CD4-positive, alpha-beta T cell (primary cell): Measurements from ENCODE around the gene STPG2. TPM values are rescaled to one million over a fixed set of nuclear protein-coding genes. Genes with fewer than 3 reads are reported as not detected.

Experiments
- ATAC-seq: fragments of 200-7000 bp; cut with Tn5 transposase; one replicate; pipeline ENCODE4 v1.10.0; 2022; ENCODE audit warnings: mild to moderate bottlenecking; ENCODE audit not compliant: poor library complexity
- CTCF ChIA-PET: fragments of 350-600 bp; sonication (Branson Sonifier 250); formaldehyde crosslinking; loops from one replicate; lab custom pipeline; 2021; ENCODE audit warnings: antibody characterized with exemption, inconsistent platforms; lab: Charles Lee
- POLR2A ChIA-PET: fragments of 350-600 bp; sonication (Branson Sonifier 250); formaldehyde crosslinking; loops from one replicate; lab custom pipeline; 2021; ENCODE audit warnings: antibody characterized with exemption, inconsistent platforms; lab: Charles Lee
- DNase-seq, 14 experiments: peaks; one replicate each; pipeline ENCODE4 v3.0.0-alpha.2; 2013 to 2020; ENCODE audit warnings: mixed read lengths in 2 of 14
- H3K27ac ChIP-seq, 2 donors: one replicate each; pipeline versions ENCODE4 v1.5.1 to v1.7.0; 2013; ENCODE audit warnings: low read length in 2 of 2, low read depth in 1 of 2, mild to moderate bottlenecking in 1 of 2
- H3K27me3 ChIP-seq, 2 experiments: 1 replicate in 1 of 2; 2 replicates in 1 of 2; pipeline versions ENCODE4 v1.6.1 to v1.7.0; 2013; ENCODE audit warnings: low read length in 2 of 2, control low read depth in 1 of 2, mild to moderate bottlenecking in 1 of 2, moderate library complexity in 1 of 2; ENCODE audit not compliant: insufficient read depth in 2 of 2, control insufficient read depth in 1 of 2
- H3K36me3 ChIP-seq: one replicate; pipeline ENCODE4 v1.6.1; 2013; ENCODE audit warnings: low read length, control low read depth; ENCODE audit not compliant: insufficient read depth
- H3K4me1 ChIP-seq: one replicate; pipeline ENCODE4 v1.6.1; 2013; ENCODE audit warnings: low read length, control low read depth; ENCODE audit not compliant: insufficient read depth
- H3K4me3 ChIP-seq: one replicate; pipeline ENCODE4 v1.5.1; 2013; ENCODE audit warnings: mild to moderate bottlenecking, low read length, moderate library complexity
- H3K9me3 ChIP-seq, 2 experiments: 1 replicate in 1 of 2; 2 replicates in 1 of 2; pipeline versions ENCODE4 v1.6.1 to v1.7.0; 2013; ENCODE audit warnings: low read length in 2 of 2, mild to moderate bottlenecking in 2 of 2, control low read depth in 1 of 2, moderate library complexity in 1 of 2; ENCODE audit not compliant: control insufficient read depth in 1 of 2, insufficient read depth in 1 of 2
- H3K27ac Mint-ChIP-seq: one replicate; pipeline ENCODE4 v1.8.0; 2020; ENCODE audit warnings: mixed read lengths
- H3K27me3 Mint-ChIP-seq: one replicate; pipeline ENCODE4 v1.8.0; 2021; ENCODE audit warnings: mixed read lengths
- H3K36me3 Mint-ChIP-seq: one replicate; pipeline ENCODE4 v1.8.0; 2021; ENCODE audit warnings: low read depth, mixed read lengths
- H3K4me1 Mint-ChIP-seq: one replicate; pipeline ENCODE4 v1.8.0; 2021; ENCODE audit warnings: low read depth, mixed read lengths
- H3K4me3 Mint-ChIP-seq: one replicate; pipeline ENCODE4 v1.8.0; 2020; ENCODE audit warnings: mild to moderate bottlenecking, mixed read lengths
- H3K9me3 Mint-ChIP-seq: one replicate; pipeline ENCODE4 v1.8.0; 2020; ENCODE audit warnings: mixed read lengths
- CTCF ChIP-seq: fragments of 200-600 bp; IDR thresholded peaks from one replicate; pipeline ENCODE4 v1.8.0; 2022; ENCODE audit warnings: antibody characterized with exemption, mild to moderate bottlenecking
- intact Hi-C, 2 experiments: fragments of 100-400 bp; cut with DNase I in 1 of 2; cut with micrococcal nuclease in 1 of 2; formaldehyde crosslinking; loops; one replicate each; pipeline versions ENCODE4 v1.15.1 to v1.9.0; 2023 to 2025; cut with DNase I, micrococcal nuclease
- total RNA-seq, 174 experiments: library from RNA in 2 of 174; stranded (reverse) in 2 of 174; gene quantifications; one replicate each; pipeline ENCODE4 v1.2.3 and lab custom pipeline; 2021 to 2026

The STPG2 gene
- total RNA-seq, 2 experiments from 2014 or later = 0.22 to 0.28 TPM

- Histone ChIP-seq H3K4me1 (no peaks in the 10 kb centered on the region), H3K4me3 (no peak overlapping the region), H3K27ac (no peak overlapping the region), H3K9me3 (peaks cover 0 to 7% of the 10 kb centered on the region in 2 experiments), H3K27me3 (no peaks in the 10 kb centered on the region), H3K36me3 (no peaks in the 10 kb centered on the region)
- Mint-ChIP-seq H3K27me3 (no peaks in the 10 kb centered on the region), H3K9me3 (peaks cover 13% of the 10 kb centered on the region), H3K4me3 (no peak overlapping the region), H3K4me1 (no peaks in the 10 kb centered on the region), H3K36me3 (no peaks in the 10 kb centered on the region), H3K27ac (no peak overlapping the region)
- intact Hi-C loops = no loop called here
- POLR2A ChIA-PET = no interaction called here
- no peak for TF ChIP-seq CTCF
- DNase-seq (no peak), ATAC-seq (no peak)
- CTCF ChIA-PET = no interaction called here
These were observed 152.9 kb downstream of the STPG2 start for GRCh38 chr4:97990409-97990808.

GRCh38 chr4:97987019-97987648 lies 156.1 kb downstream of the STPG2 start:
- H3K4me1 ChIP-seq = no peaks in the 10 kb centered on the region
- no peak for TF ChIP-seq CTCF
- no peak overlapping the region for H3K27ac ChIP-seq
- no peaks in the 10 kb centered on the region for H3K36me3 ChIP-seq
- intact Hi-C loops = no loop called here
- H3K9me3 ChIP-seq = peaks cover 0 to 3% of the 10 kb centered on the region in 2 experiments
- ChIA-PET CTCF (no interaction called here), POLR2A (no interaction called here)
- Mint-ChIP-seq H3K27me3 (no peaks in the 10 kb centered on the region), H3K9me3 (no peaks in the 10 kb centered on the region), H3K4me1 (no peaks in the 10 kb centered on the region), H3K36me3 (no peaks in the 10 kb centered on the region), H3K4me3 (no peak overlapping the region), H3K27ac (no peak overlapping the region)
- no peak for ATAC-seq
- H3K27me3 ChIP-seq = no peaks in the 10 kb centered on the region
- no peak overlapping the region for H3K4me3 ChIP-seq
- DNase-seq = peak in 2 of 14 experiments; percentile 5 to 8

GRCh38 chr4:97984545-97985131 lies 158.6 kb downstream of the STPG2 start:
- TF ChIP-seq CTCF = no peak
- H3K27me3 ChIP-seq = no peaks in the 10 kb centered on the region
- no peaks in the 10 kb centered on the region for H3K4me1 Mint-ChIP-seq
- no peak for ATAC-seq
- intact Hi-C loops = no loop called here
- no peaks in the 10 kb centered on the region for H3K4me1 ChIP-seq
- no peaks in the 10 kb centered on the region for H3K27me3 Mint-ChIP-seq
- H3K4me3 ChIP-seq = no peak overlapping the region
- no peak overlapping the region for H3K27ac ChIP-seq
- no peak overlapping the region for H3K27ac Mint-ChIP-seq
- ChIA-PET POLR2A (no interaction called here), CTCF (no interaction called here)
- no peaks in the 10 kb centered on the region for H3K36me3 Mint-ChIP-seq
- H3K4me3 Mint-ChIP-seq = no peak overlapping the region
- no peak for DNase-seq
- no peaks in the 10 kb centered on the region for H3K9me3 Mint-ChIP-seq
- no peaks in the 10 kb centered on the region for H3K36me3 ChIP-seq
- H3K9me3 ChIP-seq = peaks cover 0 to 3% of the 10 kb centered on the region in 2 experiments
